HFF-Myc (cell line): ENCODE results near the gene RPTOR.

Experiments
- DNase-seq: peaks from one replicate; pipeline ENCODE4 v3.0.0-alpha.2; 2011; ENCODE audit warnings: low read depth; ENCODE audit errors: extremely low read depth
- H3K4me3 ChIP-seq: replicated peaks from 2 replicates; pipeline ENCODE4 v1.5.1; 2011; ENCODE audit warnings: low read depth, mild to moderate bottlenecking, control low read depth, low read length
- CTCF ChIP-seq: IDR thresholded peaks from 2 replicates; pipeline ENCODE4 v1.5.1; 2012; ENCODE audit warnings: mild to moderate bottlenecking, low read depth, low read length, control low read depth; ENCODE audit errors: missing control alignments

Gene RPTOR

GRCh38 chr17:80781807-80782277 lies 237.2 kb downstream of the RPTOR start:
- TF ChIP-seq CTCF, result no peak
- DNase-seq, result no peak
- no peak overlapping the region for H3K4me3 ChIP-seq

- no peak for DNase-seq
- H3K4me3 ChIP-seq, result no peak overlapping the region
- TF ChIP-seq CTCF, result no peak
Observed at GRCh38 chr17:80782536-80783427, 238.1 kb downstream of the RPTOR start.

DNA sequence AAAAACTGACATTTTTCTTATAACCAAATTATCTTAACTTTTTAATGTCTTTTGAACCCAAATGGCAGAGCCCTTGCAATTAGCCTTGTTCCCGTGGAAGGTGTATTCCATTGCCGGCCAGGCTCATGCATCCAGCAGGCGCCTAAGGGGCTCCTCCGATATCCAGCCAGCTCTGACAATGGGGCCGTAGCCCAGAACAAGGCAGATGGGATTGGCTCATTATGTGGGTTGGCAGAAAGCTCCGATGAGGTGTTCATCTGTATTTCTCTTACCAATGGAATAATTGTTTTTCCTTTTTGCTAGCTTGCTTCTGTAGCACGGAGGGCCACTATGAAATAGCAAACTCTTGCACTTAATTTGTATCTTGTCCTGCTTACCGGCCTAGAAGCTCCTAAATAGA lies 238.8 kb downstream of the RPTOR start:
- no peak for TF ChIP-seq CTCF
- no peak overlapping the region for H3K4me3 ChIP-seq
- no peak for DNase-seq

DNA sequence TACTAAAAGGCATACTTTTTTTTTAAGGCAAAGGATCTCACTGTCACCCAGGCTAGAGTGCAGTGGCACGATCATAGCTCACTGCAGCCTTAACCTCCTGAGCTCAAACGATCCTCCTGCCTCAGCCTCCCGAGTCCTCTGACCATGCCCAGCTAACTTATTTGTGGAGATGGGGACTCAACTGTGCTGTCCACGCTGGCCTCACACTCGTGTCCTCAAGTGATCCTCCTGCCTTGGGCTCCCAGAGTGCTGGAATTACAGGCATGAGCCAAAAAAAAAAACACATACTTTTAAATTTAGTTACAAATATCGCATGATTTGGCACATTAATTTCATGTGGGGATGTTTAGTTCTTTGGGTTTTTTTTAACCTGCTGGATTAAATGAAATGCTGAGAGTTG lies 239.3 kb downstream of the RPTOR start:
- TF ChIP-seq CTCF, result no peak
- no peak for DNase-seq
- no peak overlapping the region for H3K4me3 ChIP-seq

GRCh38 chr17:80785477-80786178 lies 241.0 kb downstream of the RPTOR start:
- no peak overlapping the region for H3K4me3 ChIP-seq
- DNase-seq, result no peak
- TF ChIP-seq CTCF, result no peak

GRCh38 chr17:80786470-80786869 lies 241.8 kb downstream of the RPTOR start:
- TF ChIP-seq CTCF, result no peak
- DNase-seq, result no peak
- no peak overlapping the region for H3K4me3 ChIP-seq
